Measurements from ENCODE around the gene TMEM82.

DNA sequence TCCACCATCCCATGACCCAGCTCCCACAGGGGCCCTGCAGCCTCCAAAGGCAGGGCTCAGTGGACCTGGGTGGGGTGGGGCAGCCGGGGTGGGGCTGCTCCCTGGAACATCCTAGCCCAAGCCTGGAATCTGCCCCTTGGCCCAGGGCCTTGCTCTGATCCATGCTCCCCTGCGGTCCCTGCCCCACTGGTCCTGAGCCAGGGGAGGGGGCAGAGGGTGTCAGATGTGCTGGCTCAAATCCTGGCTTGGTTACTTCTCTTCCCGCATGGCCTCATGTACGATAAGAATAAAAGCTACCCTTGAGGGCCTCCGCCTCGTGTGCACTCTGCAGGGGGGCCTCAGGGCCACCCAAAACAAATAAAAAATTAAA is 5.4 kb upstream of the TMEM82 start:
- TF ChIP-seq, protein P1, sequence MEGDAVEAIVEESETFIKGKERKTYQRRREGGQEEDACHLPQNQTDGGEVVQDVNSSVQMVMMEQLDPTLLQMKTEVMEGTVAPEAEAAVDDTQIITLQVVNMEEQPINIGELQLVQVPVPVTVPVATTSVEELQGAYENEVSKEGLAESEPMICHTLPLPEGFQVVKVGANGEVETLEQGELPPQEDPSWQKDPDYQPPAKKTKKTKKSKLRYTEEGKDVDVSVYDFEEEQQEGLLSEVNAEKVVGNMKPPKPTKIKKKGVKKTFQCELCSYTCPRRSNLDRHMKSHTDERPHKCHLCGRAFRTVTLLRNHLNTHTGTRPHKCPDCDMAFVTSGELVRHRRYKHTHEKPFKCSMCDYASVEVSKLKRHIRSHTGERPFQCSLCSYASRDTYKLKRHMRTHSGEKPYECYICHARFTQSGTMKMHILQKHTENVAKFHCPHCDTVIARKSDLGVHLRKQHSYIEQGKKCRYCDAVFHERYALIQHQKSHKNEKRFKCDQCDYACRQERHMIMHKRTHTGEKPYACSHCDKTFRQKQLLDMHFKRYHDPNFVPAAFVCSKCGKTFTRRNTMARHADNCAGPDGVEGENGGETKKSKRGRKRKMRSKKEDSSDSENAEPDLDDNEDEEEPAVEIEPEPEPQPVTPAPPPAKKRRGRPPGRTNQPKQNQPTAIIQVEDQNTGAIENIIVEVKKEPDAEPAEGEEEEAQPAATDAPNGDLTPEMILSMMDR (IDR thresholded peaks at IDR 0.05; ENCODE audit: low read depth, low read length), result no peak
- no peak for TF ChIP-seq EZH2phosphoT487 (IDR thresholded peaks at IDR 0.05; ENCODE audit: low read depth)
